GM12865 (cell line): ENCODE measurements around the gene MAP4K4.
A peak's percentile ranks its signal among the peaks of the same experiment; 100 is the strongest.

Source experiments
- DNase-seq: peaks from one replicate; pipeline ENCODE4 v3.0.0; 2010; ENCODE audit warnings: low read depth
- H3K4me3 ChIP-seq: 2 replicates; pipeline ENCODE4 v1.5.1; 2011; ENCODE audit warnings: mild to moderate bottlenecking, low read depth, low read length, control low read depth
- CTCF ChIP-seq: IDR thresholded peaks from 2 replicates; pipeline ENCODE4 v1.5.1; 2011; ENCODE audit warnings: low read length, control low read depth, low read depth, inconsistent platforms; ENCODE audit not compliant: insufficient read depth; ENCODE audit errors: missing control alignments

MAP4K4 gene

GRCh38 chr2:101697124-101698013, at the start of gene MAP4K4:
TSS of gene MAP4K4 (plus strand) at chr2:101697707. CDS start at chr2:101698081, 374 bp downstream.
- DNase-seq: peak; percentile 50
- TF ChIP-seq CTCF: no peak
- H3K4me3 ChIP-seq: peak within 1 kb of the TSS; percentile 59

- TF ChIP-seq CTCF: no peak
- no peak overlapping the region for H3K4me3 ChIP-seq
- DNase-seq: no peak
Observed at GRCh38 chr2:101653469-101653868, 44.0 kb upstream of the MAP4K4 start.

GRCh38 chr2:101655702-101656422, 41.6 kb upstream of the MAP4K4 start:
- H3K4me3 ChIP-seq: no peak overlapping the region
- DNase-seq: no peak
- no peak for TF ChIP-seq CTCF

GRCh38 chr2:101657787-101658186, 39.7 kb upstream of the MAP4K4 start:
- DNase-seq: no peak
- TF ChIP-seq CTCF: no peak

GRCh38 chr2:101658387-101658786, 39.1 kb upstream of the MAP4K4 start:
- no peak for TF ChIP-seq CTCF
- DNase-seq: no peak
- no peak overlapping the region for H3K4me3 ChIP-seq

More at GRCh38 chr2:101657787-101658186, 39.7 kb upstream of the MAP4K4 start:
- H3K4me3 ChIP-seq: no peak overlapping the region

GRCh38 chr2:101665312-101665711, 32.2 kb upstream of the MAP4K4 start:
- DNase-seq: no peak
- TF ChIP-seq CTCF: no peak
- no peak overlapping the region for H3K4me3 ChIP-seq
